Measurements from ENCODE around the gene MED27.

- TF ChIP-seq EZH2phosphoT487 (IDR thresholded peaks at IDR 0.05; ENCODE audit: insufficient read depth, low read depth) (no peak), EZH2 (IDR thresholded peaks at IDR 0.05; ENCODE audit: insufficient read depth, poor library complexity, severe bottlenecking) (no peak)
Measured at GRCh38 chr9:131818089-131818488, 261.6 kb downstream of the MED27 start.
